IMR-90 (cell line): ENCODE data around the gene RAB15. TPM values are rescaled to one million over a fixed set of nuclear protein-coding genes. Genes with fewer than 3 reads are reported as not detected.

Experiments
- microRNA-seq, 2 experiments: library from miRNA; stranded (forward) in 1 of 2; unstranded in 1 of 2; fragments of 10-50 nt in 1 of 2; fragments of <30 nt in 1 of 2; gene quantifications in 1 of 2; microRNA quantifications in 1 of 2; one replicate each; pipeline versions ENCODE3 to v1.1.0; 2013 to 2020; ENCODE audit not compliant: insufficient read depth in 1 of 2, insufficient read length in 1 of 2, unreplicated experiment in 1 of 2
- polyA plus RNA-seq, 3 experiments: library from polyadenylated mRNA; depleted of rRNA; stranded (reverse); fragments of >200 nt; gene quantifications; 2 replicates each; pipeline ENCODE4 v1.2.3, GENCODE V29; 2012; ENCODE audit warnings: low replicate concordance in 1 of 3
- small RNA-seq, 5 experiments: library from RNA; depleted of rRNA; stranded (forward); fragments of <200 nt; gene quantifications; one replicate each; pipeline ENCODE3, GENCODE V24; 2012
- total RNA-seq: library from RNA; depleted of rRNA; stranded (reverse); fragments of >200 nt; gene quantifications from 2 replicates; pipeline ENCODE4 v1.2.3, GENCODE V29; 2012; rRNA removed

Gene RAB15
- total and polyA plus RNA-seq, 2 of the 4 experiments (the other 2 are of a cell fraction): 3.4 to 7.8 TPM

Small RNAs within 50 kb of the gene (microRNA-seq; reads per million reads assigned to microRNA genes)
- gene RPPH1-2P (ENCODE audit: insufficient read depth, insufficient read length): not detected

Small RNAs within 50 kb of the gene (small RNA-seq; reads per million reads assigned to genes)
- gene RPPH1-2P: 0 to 0.60 (median 0) reads per million in 5 experiments

Other genes starting within 250 kb of the RAB15 start
- under 0.01 TPM in 2 replicates for gene SPTB, start 92.4 kb downstream of the RAB15 start, total RNA-seq
- gene SPTB, start 92.4 kb downstream of the RAB15 start, polyA plus RNA-seq (2012; rRNA removed): 0.03 and 0.07 TPM in 2 replicates
- 38.0 and 51.9 TPM in 2 replicates for gene CHURC1, start 57.9 kb downstream of the RAB15 start, total RNA-seq
- 65.1 and 69.5 TPM in 2 replicates for gene CHURC1, start 57.9 kb downstream of the RAB15 start, polyA plus RNA-seq (2012; rRNA removed)
- gene GPX2, start 29.6 kb downstream of the RAB15 start, total RNA-seq: not detected in 2 replicates
- not detected in 2 replicates for gene GPX2, start 29.6 kb downstream of the RAB15 start, polyA plus RNA-seq (2012; rRNA removed)
- gene FNTB, start 14.6 kb upstream of the RAB15 start, total RNA-seq: 8.1 and 9.9 TPM in 2 replicates
- 17.8 and 18.5 TPM in 2 replicates for gene FNTB, start 14.6 kb upstream of the RAB15 start, polyA plus RNA-seq (2012; rRNA removed)
- 35.3 and 45.2 TPM in 2 replicates for gene MAX, start 130.2 kb upstream of the RAB15 start, total RNA-seq
- gene MAX, start 130.2 kb upstream of the RAB15 start, polyA plus RNA-seq (2012; rRNA removed): 51.8 and 65.1 TPM in 2 replicates